Amniotic stem cell (primary cell): ENCODE data around the gene MUC6.

ENCODE experiments used
- DNase-seq: peaks from one replicate; lab custom pipeline; 2025; lab: John Stamatoyannopoulos, UW

MUC6 gene

DNA sequence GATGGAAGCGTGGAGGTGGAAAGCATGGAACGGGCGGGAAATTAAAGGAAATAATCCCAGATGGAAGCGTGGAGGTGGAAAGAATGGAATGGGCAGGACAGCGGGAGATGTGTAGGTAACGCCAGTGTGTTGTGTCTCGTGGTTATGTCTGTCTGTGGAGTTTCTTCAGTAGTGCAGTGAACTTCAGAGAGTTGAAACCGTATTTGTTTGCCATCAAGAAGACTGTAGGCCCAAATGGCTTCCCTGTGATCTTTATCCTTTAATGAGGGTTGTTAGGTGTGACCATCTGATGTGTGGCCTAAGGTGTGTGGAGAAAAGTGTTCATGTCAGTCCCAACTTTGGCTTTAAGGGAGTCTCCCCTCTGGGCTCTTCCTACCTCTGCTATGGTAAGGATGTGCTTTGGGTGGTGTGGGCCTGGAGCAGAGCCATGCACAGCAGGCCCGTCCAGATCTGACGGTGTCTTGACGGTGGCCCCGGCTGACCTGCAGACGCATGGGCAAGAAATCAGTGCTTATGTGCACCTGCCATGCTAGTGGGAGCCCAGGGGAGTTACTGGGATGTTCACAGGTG, 71.2 kb downstream of the MUC6 start:
- no peak for DNase-seq

DNA sequence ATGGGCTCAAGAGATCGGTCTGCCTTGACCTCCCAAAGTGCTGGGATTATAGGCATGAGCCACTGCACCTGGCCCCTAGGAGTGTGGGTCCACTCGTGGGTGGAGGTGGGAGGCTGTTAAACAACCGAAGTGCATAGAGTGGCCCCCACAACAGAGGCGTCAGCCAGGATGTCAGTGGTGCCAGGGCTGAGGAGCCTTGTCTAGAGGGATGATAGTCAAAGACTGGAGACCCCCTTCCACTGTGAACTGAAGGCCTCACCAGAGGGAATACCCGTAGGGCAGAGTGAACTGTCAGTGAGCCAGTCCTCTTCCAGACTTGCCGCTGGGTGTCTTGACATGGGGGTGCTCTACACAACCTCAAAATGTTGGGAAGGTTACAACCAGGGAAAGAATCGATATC, 72.7 kb downstream of the MUC6 start:
- DNase-seq, result no peak
